Measurements from ENCODE around the gene RUNDC3A. TPM values are rescaled to one million over a fixed set of nuclear protein-coding genes. Genes with fewer than 3 reads are reported as not detected.

Gene RUNDC3A
- total and polyA plus RNA-seq, 2 of the 13 experiments (the other 11 are each of a cell fraction or from before 2014, with no cell fraction given) = 0.25 TPM; not detected in 1

DNA sequence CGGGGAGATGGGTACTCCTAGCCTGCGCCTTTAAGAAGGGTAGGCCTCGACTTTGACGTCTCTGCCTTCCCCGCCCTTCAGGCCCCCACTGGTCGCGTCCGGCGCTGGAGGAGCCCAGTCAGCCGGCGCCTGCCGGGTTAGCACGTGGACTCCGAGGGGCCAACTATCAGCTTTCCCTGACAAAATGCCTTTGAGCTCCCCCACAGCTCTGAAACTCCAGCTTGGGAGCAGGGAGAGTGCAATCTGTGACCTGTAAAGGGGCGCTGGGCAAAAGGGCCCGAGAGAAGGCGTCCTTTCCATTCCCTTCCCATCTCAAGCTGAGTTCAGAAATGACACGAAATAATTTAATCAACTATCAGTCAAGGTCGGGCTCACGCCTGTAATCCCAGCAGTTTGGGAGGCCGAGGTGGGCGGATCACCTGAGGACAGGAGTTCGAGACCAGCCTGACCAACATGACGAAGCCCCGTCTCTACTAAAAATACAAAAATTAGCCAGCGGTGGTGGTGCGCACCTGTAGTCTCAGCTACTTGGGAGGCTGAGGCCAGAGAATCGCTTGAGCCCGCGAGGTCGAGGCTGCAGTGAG, 18.6 kb downstream of the RUNDC3A start (continued):
- no peak for TF ChIP-seq HNRNPK (IDR thresholded peaks at IDR 0.05; ENCODE audit: low read depth, low read length, poor library complexity, severe bottlenecking)
- TF ChIP-seq ZKSCAN8 (CRISPR knock-in tag; IDR thresholded peaks at IDR 0.05; ENCODE audit: borderline replicate concordance) = no peak
- no peak for TF ChIP-seq U2AF1 (optimal IDR thresholded peaks at IDR 0.05; ENCODE audit: low read depth, low read length)
- no peak for TF ChIP-seq NR3C1 (CRISPR knock-in tag; IDR thresholded peaks at IDR 0.05)
- TF ChIP-seq FOXP1 (IDR thresholded peaks at IDR 0.05) = no peak
- TF ChIP-seq FOXP1 (CRISPR knock-in tag; IDR thresholded peaks at IDR 0.05) = peak; percentile 22; the same call in 1 of the 2 replicates
- no peak for TF ChIP-seq PAWR (CRISPR knock-in tag; IDR thresholded peaks at IDR 0.05; ENCODE audit: borderline replicate concordance)
- TF ChIP-seq ONECUT2 (CRISPR knock-in tag; IDR thresholded peaks at IDR 0.05) = no peak
- no peak for TF ChIP-seq MBNL3 (CRISPR knock-in tag; conservative IDR thresholded peaks at IDR 0.05)
- no peak for TF ChIP-seq ZC3H4 (CRISPR knock-in tag; IDR thresholded peaks at IDR 0.05; ENCODE audit: borderline replicate concordance)
- TF ChIP-seq, protein P1, sequence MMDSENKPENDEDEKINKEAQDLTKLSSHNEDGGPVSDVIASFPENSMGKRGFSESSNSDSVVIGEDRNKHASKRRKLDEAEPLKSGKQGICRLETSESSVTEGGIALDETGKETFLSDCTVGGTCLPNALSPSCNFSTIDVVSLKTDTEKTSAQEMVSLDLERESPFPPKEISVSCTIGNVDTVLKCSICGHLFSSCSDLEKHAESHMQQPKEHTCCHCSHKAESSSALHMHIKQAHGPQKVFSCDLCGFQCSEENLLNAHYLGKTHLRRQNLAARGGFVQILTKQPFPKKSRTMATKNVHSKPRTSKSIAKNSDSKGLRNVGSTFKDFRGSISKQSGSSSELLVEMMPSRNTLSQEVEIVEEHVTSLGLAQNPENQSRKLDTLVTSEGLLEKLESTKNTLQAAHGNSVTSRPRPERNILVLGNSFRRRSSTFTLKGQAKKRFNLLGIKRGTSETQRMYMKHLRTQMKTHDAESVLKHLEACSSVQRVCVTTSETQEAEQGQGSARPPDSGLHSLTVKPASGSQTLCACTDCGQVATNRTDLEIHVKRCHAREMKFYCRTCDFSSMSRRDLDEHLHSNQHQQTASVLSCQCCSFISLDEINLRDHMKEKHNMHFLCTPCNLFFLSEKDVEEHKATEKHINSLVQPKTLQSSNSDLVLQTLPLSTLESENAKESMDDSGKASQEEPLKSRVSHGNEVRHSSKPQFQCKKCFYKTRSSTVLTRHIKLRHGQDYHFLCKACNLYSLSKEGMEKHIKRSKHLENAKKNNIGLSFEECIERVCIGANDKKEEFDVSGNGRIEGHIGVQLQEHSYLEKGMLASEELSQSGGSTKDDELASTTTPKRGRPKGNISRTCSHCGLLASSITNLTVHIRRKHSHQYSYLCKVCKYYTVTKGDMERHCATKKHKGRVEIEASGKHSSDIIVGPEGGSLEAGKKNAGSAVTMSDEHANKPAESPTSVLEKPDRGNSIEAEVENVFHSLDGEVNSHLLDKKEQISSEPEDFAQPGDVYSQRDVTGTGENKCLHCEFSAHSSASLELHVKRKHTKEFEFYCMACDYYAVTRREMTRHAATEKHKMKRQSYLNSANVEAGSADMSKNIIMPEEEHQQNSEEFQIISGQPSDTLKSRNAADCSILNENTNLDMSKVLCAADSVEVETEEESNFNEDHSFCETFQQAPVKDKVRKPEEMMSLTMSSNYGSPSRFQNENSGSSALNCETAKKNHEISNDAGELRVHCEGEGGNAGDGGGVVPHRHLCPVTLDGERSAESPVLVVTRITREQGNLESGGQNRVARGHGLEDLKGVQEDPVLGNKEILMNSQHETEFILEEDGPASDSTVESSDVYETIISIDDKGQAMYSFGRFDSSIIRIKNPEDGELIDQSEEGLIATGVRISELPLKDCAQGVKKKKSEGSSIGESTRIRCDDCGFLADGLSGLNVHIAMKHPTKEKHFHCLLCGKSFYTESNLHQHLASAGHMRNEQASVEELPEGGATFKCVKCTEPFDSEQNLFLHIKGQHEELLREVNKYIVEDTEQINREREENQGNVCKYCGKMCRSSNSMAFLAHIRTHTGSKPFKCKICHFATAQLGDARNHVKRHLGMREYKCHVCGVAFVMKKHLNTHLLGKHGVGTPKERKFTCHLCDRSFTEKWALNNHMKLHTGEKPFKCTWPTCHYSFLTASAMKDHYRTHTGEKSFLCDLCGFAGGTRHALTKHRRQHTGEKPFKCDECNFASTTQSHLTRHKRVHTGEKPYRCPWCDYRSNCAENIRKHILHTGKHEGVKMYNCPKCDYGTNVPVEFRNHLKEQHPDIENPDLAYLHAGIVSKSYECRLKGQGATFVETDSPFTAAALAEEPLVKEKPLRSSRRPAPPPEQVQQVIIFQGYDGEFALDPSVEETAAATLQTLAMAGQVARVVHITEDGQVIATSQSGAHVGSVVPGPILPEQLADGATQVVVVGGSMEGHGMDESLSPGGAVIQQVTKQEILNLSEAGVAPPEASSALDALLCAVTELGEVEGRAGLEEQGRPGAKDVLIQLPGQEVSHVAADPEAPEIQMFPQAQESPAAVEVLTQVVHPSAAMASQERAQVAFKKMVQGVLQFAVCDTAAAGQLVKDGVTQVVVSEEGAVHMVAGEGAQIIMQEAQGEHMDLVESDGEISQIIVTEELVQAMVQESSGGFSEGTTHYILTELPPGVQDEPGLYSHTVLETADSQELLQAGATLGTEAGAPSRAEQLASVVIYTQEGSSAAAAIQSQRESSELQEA (CRISPR knock-in tag; IDR thresholded peaks at IDR 0.05; ENCODE audit: not compliant biosample characterization) = no peak
- peak; percentile 90 for TF ChIP-seq KDM2A (CRISPR knock-in tag; IDR thresholded peaks at IDR 0.05; ENCODE audit: borderline replicate concordance, low read depth)
- no peak for TF ChIP-seq ZNF326 (CRISPR knock-in tag; IDR thresholded peaks at IDR 0.05; ENCODE audit: borderline replicate concordance)
- TF ChIP-seq, protein P2, sequence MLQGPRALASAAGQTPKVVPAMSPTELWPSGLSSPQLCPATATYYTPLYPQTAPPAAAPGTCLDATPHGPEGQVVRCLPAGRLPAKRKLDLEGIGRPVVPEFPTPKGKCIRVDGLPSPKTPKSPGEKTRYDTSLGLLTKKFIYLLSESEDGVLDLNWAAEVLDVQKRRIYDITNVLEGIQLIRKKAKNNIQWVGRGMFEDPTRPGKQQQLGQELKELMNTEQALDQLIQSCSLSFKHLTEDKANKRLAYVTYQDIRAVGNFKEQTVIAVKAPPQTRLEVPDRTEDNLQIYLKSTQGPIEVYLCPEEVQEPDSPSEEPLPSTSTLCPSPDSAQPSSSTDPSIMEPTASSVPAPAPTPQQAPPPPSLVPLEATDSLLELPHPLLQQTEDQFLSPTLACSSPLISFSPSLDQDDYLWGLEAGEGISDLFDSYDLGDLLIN (CRISPR knock-in tag; IDR thresholded peaks at IDR 0.05; ENCODE audit: borderline replicate concordance) = no peak
- TF ChIP-seq MEF2D (CRISPR knock-in tag; IDR thresholded peaks at IDR 0.05) = peak; percentile 79
- no peak for TF ChIP-seq EZH2 (conservative IDR thresholded peaks at IDR 0.05; ENCODE audit: low read depth, low read length)
- no peak for TF ChIP-seq ZC3H13 (CRISPR knock-in tag; IDR thresholded peaks at IDR 0.05)
- no peak for TF ChIP-seq TOE1 (CRISPR knock-in tag; IDR thresholded peaks at IDR 0.05)
- TF ChIP-seq NFE2L1 (CRISPR knock-in tag; IDR thresholded peaks at IDR 0.05; ENCODE audit: borderline replicate concordance) = no peak
- TF ChIP-seq TBX2 (CRISPR knock-in tag; IDR thresholded peaks at IDR 0.05; ENCODE audit: borderline replicate concordance) = peak; percentile 82; the same call in 1 of the 2 replicates
- TF ChIP-seq HMGA1 (CRISPR knock-in tag; conservative IDR thresholded peaks at IDR 0.05) = no peak
